H9 (cell line): ENCODE data around the gene GRIN2A. TPM values are rescaled to one million over a fixed set of nuclear protein-coding genes. Genes with fewer than 3 reads are reported as not detected.

Source experiments
- DNase-seq: peaks from one replicate; pipeline ENCODE4 v3.0.0-alpha.2; 2017
- H2AFZ ChIP-seq: one replicate; pipeline ENCODE4 v1.6.1; 2013; ENCODE audit warnings: mild to moderate bottlenecking, low read length, control low read depth, moderate library complexity
- H2AK5ac ChIP-seq: 2 replicates; pipeline ENCODE4 v1.6.1; 2013; ENCODE audit warnings: low read length, control low read depth, mixed read lengths; ENCODE audit not compliant: insufficient read length
- H2BK120ac ChIP-seq: one replicate; pipeline ENCODE4 v1.6.1; 2013; ENCODE audit warnings: low read depth, mild to moderate bottlenecking, low read length, control low read depth, inconsistent platforms; ENCODE audit not compliant: poor library complexity, severe bottlenecking
- H2BK12ac ChIP-seq: 2 replicates; pipeline ENCODE4 v1.6.1; 2013; ENCODE audit warnings: low read length, control low read depth, mixed read lengths, low read depth; ENCODE audit not compliant: insufficient read length
- H2BK15ac ChIP-seq: 2 replicates; pipeline ENCODE4 v1.6.1; 2013; ENCODE audit warnings: low read depth, low read length, control low read depth
- H2BK20ac ChIP-seq: one replicate; pipeline ENCODE4 v1.6.1; 2013; ENCODE audit warnings: low read depth, mild to moderate bottlenecking, low read length, control low read depth, inconsistent platforms; ENCODE audit not compliant: poor library complexity, severe bottlenecking
- H2BK5ac ChIP-seq: 2 replicates; pipeline ENCODE4 v1.6.1; 2013; ENCODE audit warnings: low read length, control low read depth, mixed read lengths; ENCODE audit not compliant: insufficient read length
- H3K14ac ChIP-seq: 2 replicates; pipeline ENCODE4 v1.6.1; 2013; ENCODE audit warnings: low read length, control low read depth; ENCODE audit not compliant: insufficient read depth
- H3K18ac ChIP-seq: 2 replicates; pipeline ENCODE4 v1.6.1; 2013; ENCODE audit warnings: low read depth, mild to moderate bottlenecking, mixed read lengths, low read length, control low read depth; ENCODE audit not compliant: insufficient read length
- H3K23ac ChIP-seq: 2 replicates; pipeline ENCODE4 v1.6.1; 2013; ENCODE audit warnings: low read length, control low read depth, mixed read lengths, low read depth; ENCODE audit not compliant: insufficient read length
- H3K23me2 ChIP-seq: 2 replicates; pipeline ENCODE4 v1.6.1; 2013; ENCODE audit warnings: low read depth, mild to moderate bottlenecking, mixed read lengths, low read length, control low read depth; ENCODE audit not compliant: insufficient read length, poor library complexity, severe bottlenecking
- H3K27ac ChIP-seq: 2 replicates; pipeline ENCODE4 v1.5.1; 2013; ENCODE audit warnings: low read length, control low read depth, mixed read lengths, low read depth; ENCODE audit not compliant: insufficient read length
- H3K27me3 ChIP-seq: 2 replicates; pipeline ENCODE4 v1.6.1; 2013; ENCODE audit warnings: low read length, control low read depth, inconsistent platforms; ENCODE audit not compliant: insufficient read depth
- H3K4ac ChIP-seq: 2 replicates; pipeline ENCODE4 v1.6.1; 2013; ENCODE audit warnings: low read depth, mild to moderate bottlenecking, control low read depth, inconsistent platforms, low read length, moderate library complexity
- H3K4me1 ChIP-seq: 2 replicates; pipeline ENCODE4 v1.6.1; 2013; ENCODE audit warnings: low read length, control low read depth, inconsistent platforms; ENCODE audit not compliant: insufficient read depth
- H3K4me2 ChIP-seq: 2 replicates; pipeline ENCODE4 v1.6.1; 2013; ENCODE audit warnings: low read length, control low read depth, mixed read lengths; ENCODE audit not compliant: insufficient read length, insufficient read depth
- H3K56ac ChIP-seq: 2 replicates; pipeline ENCODE4 v1.6.1; 2013; ENCODE audit warnings: low read depth, mild to moderate bottlenecking, mixed read lengths, low read length, control low read depth; ENCODE audit not compliant: insufficient read length
- H3K79me1 ChIP-seq: 2 replicates; pipeline ENCODE4 v1.6.1; 2013; ENCODE audit warnings: low read depth, mild to moderate bottlenecking, moderate library complexity, low read length, control low read depth, inconsistent platforms; ENCODE audit not compliant: insufficient read depth, poor library complexity, severe bottlenecking
- H3K79me2 ChIP-seq: 2 replicates; pipeline ENCODE4 v1.6.1; 2013; ENCODE audit warnings: low read length, control low read depth, inconsistent platforms; ENCODE audit not compliant: insufficient read depth
- H3K9ac ChIP-seq: 2 replicates; pipeline ENCODE4 v1.6.1; 2013; ENCODE audit warnings: low read length, control low read depth, mixed read lengths; ENCODE audit not compliant: insufficient read length; ENCODE audit errors: extremely low read depth
- H3K9me3 ChIP-seq: one replicate; pipeline ENCODE4 v1.6.1; 2013; ENCODE audit warnings: low read depth, low read length, inconsistent platforms; ENCODE audit not compliant: control insufficient read depth
- H3T11ph ChIP-seq: one replicate; pipeline ENCODE4 v1.6.1; 2013; ENCODE audit warnings: mild to moderate bottlenecking, low read length, control low read depth, inconsistent platforms
- H4K20me1 ChIP-seq: one replicate; pipeline ENCODE4 v1.6.1; 2013; ENCODE audit not compliant: control insufficient read depth, insufficient read length, insufficient read depth
- H4K5ac ChIP-seq: 2 replicates; pipeline ENCODE4 v1.6.1; 2013; ENCODE audit warnings: low read depth, mild to moderate bottlenecking, mixed read lengths, low read length, control low read depth; ENCODE audit not compliant: insufficient read length
- H4K8ac ChIP-seq: replicated peaks from 2 replicates; pipeline ENCODE4 v1.6.1; 2013; ENCODE audit warnings: low read length, control low read depth, mixed read lengths, low read depth; ENCODE audit not compliant: insufficient read length
- H4K91ac ChIP-seq: 2 replicates; pipeline ENCODE4 v1.6.1; 2013; ENCODE audit warnings: low read depth, mild to moderate bottlenecking, moderate library complexity, mixed read lengths, low read length, control low read depth; ENCODE audit not compliant: insufficient read length
- H3K27ac Mint-ChIP-seq, 3 experiments: 2 replicates in 2 of 3; 3 replicates in 1 of 3; pipeline ENCODE4 v1.8.0; 2020 to 2021; ENCODE audit warnings: mixed read lengths in 3 of 3, mild to moderate bottlenecking in 1 of 3, moderate library complexity in 1 of 3
- H3K27me3 Mint-ChIP-seq: 2 replicates; pipeline ENCODE4 v1.8.0; 2021; ENCODE audit warnings: low read depth, mild to moderate bottlenecking, moderate library complexity, mixed read lengths
- H3K36me3 Mint-ChIP-seq, 3 experiments: 2 replicates in 2 of 3; 3 replicates in 1 of 3; pipeline ENCODE4 v1.8.0; 2020 to 2021; ENCODE audit warnings: low read depth in 3 of 3, mixed read lengths in 3 of 3; ENCODE audit not compliant: insufficient read depth in 1 of 3
- H3K4me1 Mint-ChIP-seq, 2 experiments: 2 replicates each; pipeline ENCODE4 v1.8.0; 2020; ENCODE audit warnings: mixed read lengths in 2 of 2
- H3K4me3 Mint-ChIP-seq, 2 experiments: 2 replicates in 1 of 2; 3 replicates in 1 of 2; pipeline ENCODE4 v1.8.0; 2020 to 2021; ENCODE audit warnings: mild to moderate bottlenecking in 2 of 2, mixed read lengths in 2 of 2, moderate library complexity in 1 of 2
- H3K9me3 Mint-ChIP-seq, 2 experiments: 2 replicates in 1 of 2; 3 replicates in 1 of 2; pipeline ENCODE4 v1.8.0; 2020; ENCODE audit warnings: mild to moderate bottlenecking in 2 of 2, mixed read lengths in 2 of 2, moderate library complexity in 1 of 2
- WGBS: extraction: QIAGEN DNeasy Blood & Tissue Kit; methylation state at CpG from one replicate; pipeline ENCODE4 v1.1.7; 2013; ENCODE audit warnings: missing lambda C conversion rate, low lambda C conversion rate, mixed read lengths; ENCODE audit not compliant: insufficient read length; ENCODE audit errors: extremely low coverage; 5-methylcytosine and 5-hydroxymethylcytosine counted together
- total RNA-seq: library from RNA; stranded (reverse); gene quantifications from 2 replicates; pipeline ENCODE4 v1.2.1, GENCODE V29; 2021
- TF ChIP-seq, protein P1 (sequence below): fragments of 200-600 bp; sonication (generic); conservative IDR thresholded peaks from 3 replicates; pipeline ENCODE4 v1.8.0; 2021; ENCODE audit warnings: antibody characterized with exemption, mild to moderate bottlenecking

Gene GRIN2A
- total RNA-seq, 1 experiment from 2014 or later, result 1.5 TPM

DNA sequence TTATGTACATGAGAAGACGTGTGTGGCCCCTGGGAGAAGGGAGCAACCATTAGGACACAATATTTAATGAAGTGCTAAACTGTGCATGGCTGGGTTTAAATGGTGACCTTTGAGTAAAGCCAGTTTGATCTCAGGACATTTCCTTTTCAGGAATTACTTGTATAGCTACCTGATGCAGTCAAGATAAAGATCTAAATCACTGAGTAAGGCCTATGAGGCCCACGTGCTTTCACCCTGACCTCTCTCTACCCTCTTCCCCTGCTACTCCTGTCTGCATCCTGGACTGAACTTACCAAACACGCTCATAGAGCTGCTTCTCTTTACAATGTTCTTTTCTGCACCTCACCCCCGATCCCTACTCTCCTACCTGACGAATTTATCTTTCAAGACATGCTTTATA is 98.9 kb downstream of the GRIN2A start:
- Mint-ChIP-seq H3K27ac (peak overlapping the region in 1 of 3 experiments; percentile 22; a peak in 1 of 7 replicates), H3K4me3 (no peak overlapping the region), H3K4me1 (peaks cover 15 to 18% of the 10 kb centered on the region in 2 experiments), H3K9me3 (peaks cover 2% of the 10 kb centered on the region in 2 experiments; a peak in 2 of 5 replicates), H3K36me3 (no peaks in the 10 kb centered on the region), H3K27me3 (no peaks in the 10 kb centered on the region; the same call in 1 of the 2 replicates)
- H3K79me1 ChIP-seq, result no peaks in the 10 kb centered on the region
- no peak overlapping the region for H3K4me2 ChIP-seq
- no peak overlapping the region for H4K8ac ChIP-seq
- no peak overlapping the region for H3K27ac ChIP-seq
- H3K23me2 ChIP-seq, result no peaks in the 10 kb centered on the region
- no peak overlapping the region for H2BK15ac ChIP-seq
- H3K9ac ChIP-seq, result no peak overlapping the region
- no peak overlapping the region for H2AFZ ChIP-seq
- H3T11ph ChIP-seq, result no peak overlapping the region
- H4K91ac ChIP-seq, result no peak overlapping the region
- TF ChIP-seq, protein P1, sequence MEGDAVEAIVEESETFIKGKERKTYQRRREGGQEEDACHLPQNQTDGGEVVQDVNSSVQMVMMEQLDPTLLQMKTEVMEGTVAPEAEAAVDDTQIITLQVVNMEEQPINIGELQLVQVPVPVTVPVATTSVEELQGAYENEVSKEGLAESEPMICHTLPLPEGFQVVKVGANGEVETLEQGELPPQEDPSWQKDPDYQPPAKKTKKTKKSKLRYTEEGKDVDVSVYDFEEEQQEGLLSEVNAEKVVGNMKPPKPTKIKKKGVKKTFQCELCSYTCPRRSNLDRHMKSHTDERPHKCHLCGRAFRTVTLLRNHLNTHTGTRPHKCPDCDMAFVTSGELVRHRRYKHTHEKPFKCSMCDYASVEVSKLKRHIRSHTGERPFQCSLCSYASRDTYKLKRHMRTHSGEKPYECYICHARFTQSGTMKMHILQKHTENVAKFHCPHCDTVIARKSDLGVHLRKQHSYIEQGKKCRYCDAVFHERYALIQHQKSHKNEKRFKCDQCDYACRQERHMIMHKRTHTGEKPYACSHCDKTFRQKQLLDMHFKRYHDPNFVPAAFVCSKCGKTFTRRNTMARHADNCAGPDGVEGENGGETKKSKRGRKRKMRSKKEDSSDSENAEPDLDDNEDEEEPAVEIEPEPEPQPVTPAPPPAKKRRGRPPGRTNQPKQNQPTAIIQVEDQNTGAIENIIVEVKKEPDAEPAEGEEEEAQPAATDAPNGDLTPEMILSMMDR, result no peak
- no peaks in the 10 kb centered on the region for H4K20me1 ChIP-seq
- H3K4me1 ChIP-seq, result no peaks in the 10 kb centered on the region; the same call in 1 of the 2 replicates
- H3K18ac ChIP-seq, result no peak overlapping the region
- no CpG with 5 or more reads among the region's 5 CpGs for WGBS
- H3K14ac ChIP-seq, result no peak overlapping the region
- no peak overlapping the region for H2BK120ac ChIP-seq
- H2AK5ac ChIP-seq, result no peak overlapping the region
- no peaks in the 10 kb centered on the region for H3K9me3 ChIP-seq
- no peak for DNase-seq
- no peaks in the 10 kb centered on the region for H3K79me2 ChIP-seq
- no peak overlapping the region for H2BK5ac ChIP-seq
- no peak overlapping the region for H2BK12ac ChIP-seq
- no peak overlapping the region for H3K4ac ChIP-seq
- no peak overlapping the region for H4K5ac ChIP-seq
- no peak overlapping the region for H3K56ac ChIP-seq
- H3K23ac ChIP-seq, result no peak overlapping the region
- no peaks in the 10 kb centered on the region for H3K27me3 ChIP-seq
- H2BK20ac ChIP-seq, result no peak overlapping the region
